ENCODE data around the gene SNX5. TPM values are rescaled to one million over a fixed set of nuclear protein-coding genes. Genes with fewer than 3 reads are reported as not detected.

SNX5 gene
- total and polyA plus RNA-seq, 9 of the 15 experiments (the other 6 are each of a cell fraction or from before 2014, with no cell fraction given), result 53.5 to 276 (median 160) TPM

- no peak for ATAC-seq
- no peak overlapping the region for H3K9ac ChIP-seq (ENCODE audit: insufficient read depth in 1 of 2, low read depth in 2 of 2, low read length in 2 of 2)
- peaks cover 0 to 14% of the 10 kb centered on the region in 2 experiments; a peak in 2 of 5 replicates for H3K4me1 ChIP-seq (replicated peaks in 1 of 2; ENCODE audit: control insufficient read depth in 2 of 2, insufficient read depth in 2 of 2, low read length in 2 of 2)
- peaks cover 14% of the 10 kb centered on the region for H4K20me1 ChIP-seq (replicated peaks; ENCODE audit: control insufficient read depth, insufficient read depth, low read length)
- H3K9me3 ChIP-seq (replicated peaks; ENCODE audit: control insufficient read depth, insufficient read depth, low read depth, low read length), result no peaks in the 10 kb centered on the region
- no peak overlapping the region for H3K4me3 ChIP-seq
- H3K27me3 ChIP-seq (ENCODE audit: control insufficient read depth in 2 of 2, insufficient read depth in 2 of 2, low read length in 2 of 2), result no peaks in the 10 kb centered on the region
- H3K4me2 ChIP-seq (ENCODE audit: insufficient read depth, low read length), result no peak overlapping the region
- BruUV-seq (replicated peaks), result no TSS peak
- no peak overlapping the region for H3K27ac ChIP-seq (ENCODE audit: extremely low read depth, low read depth, low read length)
- peaks cover 78% of the 10 kb centered on the region for H3K79me2 ChIP-seq (ENCODE audit: control insufficient read depth, insufficient read depth, low read length)
- ChIA-PET CTCF (ENCODE audit: low intra/inter-chr PET ratio) (no interaction called here), POLR2A (interaction anchor here (1.2 kb wide), 1 partner anchor 9 kb away, joined by 3 read pairs; no protein-coding TSS in a partner anchor)
- TF ChIP-seq MED1 (CRISPR knock-in tag; IDR thresholded peaks at IDR 0.05; ENCODE audit: borderline replicate concordance) (no peak), BCL6 (CRISPR knock-in tag; IDR thresholded peaks at IDR 0.05) (no peak), SAFB (IDR thresholded peaks at IDR 0.05; ENCODE audit: borderline replicate concordance, low read depth, low read length) (no peak), CHCHD3 (CRISPR knock-in tag; IDR thresholded peaks at IDR 0.05) (no peak), PML (IDR thresholded peaks at IDR 0.05; ENCODE audit: low read length) (no peak), CBFA2T3 (IDR thresholded peaks at IDR 0.05) (no peak), COPS2 (conservative IDR thresholded peaks at IDR 0.05) (no peak), RBM25 (IDR thresholded peaks at IDR 0.05; ENCODE audit: low read depth, low read length, severe bottlenecking) (no peak), NFATC3 (IDR thresholded peaks at IDR 0.05) (no peak), TGIF2 (CRISPR knock-in tag; IDR thresholded peaks at IDR 0.05) (no peak), ZNF282 (CRISPR knock-in tag; IDR thresholded peaks at IDR 0.05) (no peak), MAFF (IDR thresholded peaks at IDR 0.05; ENCODE audit: low read length) (no peak), NR2F6 (CRISPR knock-in tag; IDR thresholded peaks at IDR 0.05) (no peak), ZFP91 (CRISPR knock-in tag; IDR thresholded peaks at IDR 0.05) (no peak), ZNF584 (CRISPR knock-in tag; IDR thresholded peaks at IDR 0.05; ENCODE audit: low read depth) (no peak), YY1 (IDR thresholded peaks at IDR 0.05; ENCODE audit: borderline replicate concordance in 1 of 3, control insufficient read depth in 1 of 3, extremely low read depth in 1 of 3, insufficient read depth in 3 of 3, insufficient read length in 1 of 3, insufficient replicate concordance in 2 of 3, low read depth in 1 of 3, low read length in 2 of 3) (no peak), ZBTB33 (CRISPR knock-in tag; IDR thresholded peaks at IDR 0.05) (no peak), ZNF12 (CRISPR knock-in tag; IDR thresholded peaks at IDR 0.05) (no peak)
- no peak for FAIRE-seq
- H3K9me1 ChIP-seq (ENCODE audit: control insufficient read depth, insufficient read depth, low read length), result peaks cover 3% of the 10 kb centered on the region
- in situ Hi-C loops (cut with MboI), result no loop called here
- no peak overlapping the region for H2AFZ ChIP-seq (ENCODE audit: low read depth, low read length)
- no peak for DNase-seq (ENCODE audit: extremely low read depth in 1 of 4, low spot score in 3 of 4)
- H3K36me3 ChIP-seq (ENCODE audit: control insufficient read depth, insufficient read depth, low read length), result peaks cover 89% of the 10 kb centered on the region
- WGBS (ENCODE audit: insufficient coverage, low coverage, missing lambda C conversion rate), result 97% methylated on average over 5 of the region's 5 CpGs
- intact Hi-C loops (cut with micrococcal nuclease), result no loop called here
These were observed 14.7 kb downstream of the SNX5 start for GRCh38 chr20:17953935-17954334.

All from K562 (cell line).